ENCODE results near the gene TCERG1L.

GRCh38 chr10:131084791-131085090 is 226.8 kb downstream of the TCERG1L start:
- TF ChIP-seq CTCF (IDR thresholded peaks at IDR 0.05; ENCODE audit: poor library complexity) (no peak), EZH2 (IDR thresholded peaks at IDR 0.05; ENCODE audit: borderline replicate concordance) (no peak)
